GM23338 (cell line): Measurements from ENCODE around the gene STK36.

Experiments used
- CREB1 ChIP-seq: fragments of 250-450 bp; sonication (Bioruptor Pico); IDR thresholded peaks from 2 replicates; pipeline ENCODE4 v1.5.0; 2020; ENCODE audit warnings: low read depth, mild to moderate bottlenecking, moderate library complexity
- ETS1 ChIP-seq: IDR thresholded peaks from 2 replicates; pipeline ENCODE4 v1.6.1; 2016; ENCODE audit warnings: antibody characterized with exemption
- EZH2 ChIP-seq: fragments of 200-600 bp; sonication (generic); IDR thresholded peaks from one replicate; pipeline ENCODE4 v1.8.0; 2017; ENCODE audit warnings: antibody characterized with exemption, mild to moderate bottlenecking, low read depth; ENCODE audit not compliant: unreplicated experiment
- EZH2phosphoT487 ChIP-seq: fragments of 200-600 bp; sonication (generic); IDR thresholded peaks from one replicate; pipeline ENCODE4 v1.8.1; 2018; ENCODE audit warnings: antibody characterized with exemption; ENCODE audit not compliant: unreplicated experiment
- JUNB ChIP-seq: IDR thresholded peaks from one replicate; pipeline ENCODE4 v1.6.1; 2016; ENCODE audit warnings: antibody characterized with exemption; ENCODE audit not compliant: unreplicated experiment
- NANOG ChIP-seq: IDR thresholded peaks from 2 replicates; pipeline ENCODE4 v1.6.1; 2016; ENCODE audit warnings: antibody characterized with exemption, borderline replicate concordance
- POLR2AphosphoS5 ChIP-seq: IDR thresholded peaks from 2 replicates; pipeline ENCODE4 v1.6.1; 2016; ENCODE audit warnings: antibody characterized with exemption, low read depth
- REST ChIP-seq: IDR thresholded peaks from one replicate; pipeline ENCODE4 v1.6.1; 2018; ENCODE audit warnings: antibody characterized with exemption; ENCODE audit not compliant: unreplicated experiment
- STAT1 ChIP-seq: IDR thresholded peaks from one replicate; pipeline ENCODE4 v1.6.1; 2016; ENCODE audit warnings: antibody characterized with exemption; ENCODE audit not compliant: unreplicated experiment
- ZNF114 ChIP-seq: fragments of 250-450 bp; sonication (Bioruptor Pico); IDR thresholded peaks from 2 replicates; pipeline ENCODE4 v1.5.0; 2020; ENCODE audit warnings: mild to moderate bottlenecking, moderate library complexity
- ZNF331 ChIP-seq: fragments of 250-450 bp; sonication (Bioruptor Pico); IDR thresholded peaks from 2 replicates; pipeline ENCODE4 v1.5.0; 2020; ENCODE audit warnings: low read depth, mild to moderate bottlenecking, moderate library complexity
- TF ChIP-seq, protein P1 (sequence below), 2 experiments: fragments of 200-600 bp in 1 of 2; sonication (generic) in 1 of 2; conservative IDR thresholded peaks; 2 replicates each; pipeline versions ENCODE4 v1.5.1 to v1.6.1; 2016 to 2017; ENCODE audit warnings: antibody characterized with exemption in 2 of 2, low read depth in 2 of 2, mild to moderate bottlenecking in 2 of 2, moderate library complexity in 1 of 2

GRCh38 chr2:218659988-218660358 is 11.9 kb upstream of the STK36 start:
- TF ChIP-seq POLR2AphosphoS5 (no peak), EZH2 (no peak), REST (no peak), EZH2phosphoT487 (no peak), ETS1 (no peak), JUNB (no peak), CREB1 (CRISPR knock-in tag) (no peak), STAT1 (no peak), ZNF331 (CRISPR knock-in tag) (no peak), ZNF114 (no peak), NANOG (no peak)
- TF ChIP-seq, protein P1, sequence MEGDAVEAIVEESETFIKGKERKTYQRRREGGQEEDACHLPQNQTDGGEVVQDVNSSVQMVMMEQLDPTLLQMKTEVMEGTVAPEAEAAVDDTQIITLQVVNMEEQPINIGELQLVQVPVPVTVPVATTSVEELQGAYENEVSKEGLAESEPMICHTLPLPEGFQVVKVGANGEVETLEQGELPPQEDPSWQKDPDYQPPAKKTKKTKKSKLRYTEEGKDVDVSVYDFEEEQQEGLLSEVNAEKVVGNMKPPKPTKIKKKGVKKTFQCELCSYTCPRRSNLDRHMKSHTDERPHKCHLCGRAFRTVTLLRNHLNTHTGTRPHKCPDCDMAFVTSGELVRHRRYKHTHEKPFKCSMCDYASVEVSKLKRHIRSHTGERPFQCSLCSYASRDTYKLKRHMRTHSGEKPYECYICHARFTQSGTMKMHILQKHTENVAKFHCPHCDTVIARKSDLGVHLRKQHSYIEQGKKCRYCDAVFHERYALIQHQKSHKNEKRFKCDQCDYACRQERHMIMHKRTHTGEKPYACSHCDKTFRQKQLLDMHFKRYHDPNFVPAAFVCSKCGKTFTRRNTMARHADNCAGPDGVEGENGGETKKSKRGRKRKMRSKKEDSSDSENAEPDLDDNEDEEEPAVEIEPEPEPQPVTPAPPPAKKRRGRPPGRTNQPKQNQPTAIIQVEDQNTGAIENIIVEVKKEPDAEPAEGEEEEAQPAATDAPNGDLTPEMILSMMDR (conservative IDR thresholded peaks at IDR 0.05; ENCODE audit: low read depth in 2 of 2), result no peak
